ENCODE measurements around the gene RERE. TPM values are rescaled to one million over a fixed set of nuclear protein-coding genes. Genes with fewer than 3 reads are reported as not detected.
"Not testable (repeated sequence)": the region's sequence is repeated elsewhere in the genome, so short reads cannot be mapped to it uniquely, and the experiment has no call there.

Gene RERE
- polyA plus RNA-seq, 10 donors = 61.7 to 94.3 (median 77.6) TPM

DNA sequence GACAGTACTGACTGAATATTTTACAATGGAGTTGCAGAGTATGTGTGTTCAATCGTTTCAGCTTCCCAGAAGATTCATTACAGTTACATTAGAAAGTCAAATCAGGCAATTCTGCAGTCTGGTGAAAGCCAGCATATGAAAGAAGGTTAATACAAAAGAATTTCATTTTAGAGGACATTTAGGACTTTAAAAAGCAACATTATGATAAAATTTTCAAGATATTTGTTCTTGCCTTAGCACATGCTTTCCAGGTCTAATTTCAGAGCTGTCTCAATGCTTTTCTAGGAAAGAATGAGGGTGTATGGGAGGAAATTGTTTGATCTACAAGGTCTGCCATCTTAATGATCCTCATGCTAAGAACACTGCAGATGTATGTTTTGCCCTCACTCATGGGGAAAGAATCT is 63.2 kb downstream of the RERE start:
- DNase-seq = no peak

DNA sequence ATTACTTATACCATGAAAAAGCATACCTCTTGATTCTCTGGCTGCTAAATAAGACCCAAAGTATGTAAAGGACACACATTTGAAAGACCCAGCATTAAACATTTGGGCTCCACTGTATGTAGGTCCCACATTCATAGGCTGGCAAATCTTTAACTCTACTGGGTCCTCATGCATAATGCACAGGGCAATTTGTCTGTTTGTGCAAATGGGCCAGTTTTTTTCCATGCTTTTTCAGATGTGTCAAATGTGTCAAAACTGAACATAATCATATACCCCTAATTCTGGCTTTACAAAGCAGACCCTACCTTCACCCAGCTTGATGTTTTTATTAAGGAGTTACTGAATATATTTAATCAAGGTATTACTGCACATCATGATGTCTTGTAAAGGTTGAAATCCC is 63.7 kb downstream of the RERE start:
- no peak for DNase-seq

DNA sequence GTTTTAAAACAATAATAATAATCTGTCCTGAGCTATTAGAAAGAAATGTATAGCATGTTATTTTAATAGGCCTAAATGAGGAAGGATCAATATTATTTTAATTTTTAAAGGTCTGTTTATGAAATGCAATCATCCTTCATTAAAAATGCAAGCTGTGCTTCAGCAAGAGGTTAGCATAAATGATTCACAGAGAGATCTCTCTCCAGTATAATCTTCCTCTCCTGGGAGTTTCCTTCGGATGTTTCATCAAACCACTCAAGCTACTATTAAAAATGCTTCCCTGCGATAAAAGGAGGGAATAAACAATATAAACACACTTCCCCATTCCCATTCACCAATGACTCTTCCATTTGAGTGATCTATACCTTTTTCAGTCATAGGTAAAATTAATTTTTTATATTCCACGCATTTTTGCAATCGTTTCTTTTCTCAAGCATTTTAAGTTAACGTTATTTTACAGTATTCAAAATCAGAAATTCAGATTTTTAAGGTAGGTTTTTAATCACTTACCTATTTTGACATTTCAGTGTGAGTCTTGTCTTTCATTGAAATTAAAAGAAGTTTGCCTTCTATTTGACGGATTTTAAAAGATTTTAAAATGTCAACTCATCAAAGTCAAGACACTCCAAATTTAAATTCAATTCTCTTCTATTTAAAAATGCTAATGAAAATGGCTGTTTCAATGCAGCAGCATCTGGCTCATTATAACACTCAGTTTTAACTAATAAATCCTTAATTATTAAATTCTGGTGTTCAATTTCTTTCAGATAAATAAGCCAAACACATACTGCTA is 64.3 kb downstream of the RERE start:
- DNase-seq = no peak

DNA sequence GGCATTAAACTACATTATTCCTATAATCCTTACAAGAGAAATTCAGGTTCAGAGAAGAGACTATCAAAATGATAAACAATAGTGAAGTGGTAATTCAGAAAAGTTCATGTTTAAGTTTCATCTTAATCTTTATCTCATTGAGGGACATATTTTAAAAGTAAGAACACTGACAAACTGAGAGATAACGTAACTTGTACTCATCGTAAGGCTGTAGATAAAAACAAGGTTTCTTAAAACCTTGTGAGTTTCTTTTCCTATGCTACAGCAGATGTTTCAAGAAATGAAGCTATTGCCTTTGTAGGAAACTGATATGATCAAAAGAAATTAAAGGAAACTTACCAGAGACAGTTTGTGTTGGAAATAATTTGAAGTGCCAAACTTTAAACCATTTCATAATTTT is 65.0 kb downstream of the RERE start:
- no peak for DNase-seq

DNA sequence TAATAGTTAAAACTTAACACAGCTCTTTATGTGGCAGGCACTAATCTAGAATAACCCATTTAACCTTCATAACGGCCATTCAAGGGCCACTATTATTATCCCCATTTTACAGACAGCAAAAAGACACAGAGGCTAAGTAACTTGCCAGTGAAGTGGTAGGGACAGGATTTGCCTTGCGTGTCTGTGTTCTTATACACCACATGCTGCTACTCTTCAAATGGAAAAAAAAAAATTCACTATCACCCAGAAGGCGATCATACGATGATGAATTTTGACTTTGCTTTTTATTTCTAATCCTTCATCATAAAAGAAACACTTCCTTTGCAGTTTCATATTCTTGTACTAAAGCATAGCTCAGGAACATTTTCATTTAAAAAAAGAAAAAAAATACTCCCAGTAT is 65.5 kb downstream of the RERE start:
- DNase-seq = no peak

DNA sequence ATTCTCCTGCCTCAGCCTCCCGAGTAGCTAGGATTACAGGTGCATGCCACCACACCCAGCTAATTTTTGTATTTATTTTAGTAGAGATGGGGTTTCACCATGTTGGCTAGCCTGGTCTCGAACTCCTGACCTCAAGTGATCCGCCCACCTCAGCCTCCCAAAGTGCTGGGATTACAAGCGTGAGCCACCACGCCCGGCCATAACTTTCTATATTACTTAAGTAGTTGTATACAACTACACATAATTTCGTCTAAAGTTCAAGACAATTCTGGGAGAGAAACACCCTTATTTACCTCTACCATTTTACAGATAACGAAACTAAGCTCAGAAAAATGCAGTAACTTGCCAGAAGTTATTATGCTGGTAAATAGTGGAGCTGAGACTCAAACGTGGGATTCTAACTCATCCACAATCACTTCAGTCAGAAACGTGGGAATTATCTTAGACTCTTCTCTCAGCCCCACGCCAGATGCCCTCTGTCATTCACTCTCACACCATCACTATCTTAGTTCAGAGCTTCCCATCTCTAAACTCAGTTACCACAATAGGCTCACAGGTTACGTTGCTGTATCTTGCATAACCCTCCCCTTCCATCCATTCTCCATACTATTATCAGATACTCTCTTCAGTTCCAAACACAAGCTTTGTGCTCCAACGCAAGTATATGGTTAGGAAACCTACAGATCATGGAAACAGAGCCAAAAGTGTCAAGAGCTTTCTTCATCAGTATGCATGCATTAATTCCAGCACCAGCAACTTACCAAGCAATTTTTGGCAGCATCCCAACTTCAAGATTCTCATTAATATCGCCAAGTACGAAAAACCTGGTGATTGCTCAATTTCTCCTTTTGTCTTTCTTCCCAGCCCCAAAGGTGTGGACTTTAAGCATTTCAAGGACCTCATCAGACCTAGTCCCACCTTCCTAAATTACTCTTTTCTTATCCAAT is 69.3 kb downstream of the RERE start:
- DNase-seq = no peak

DNA sequence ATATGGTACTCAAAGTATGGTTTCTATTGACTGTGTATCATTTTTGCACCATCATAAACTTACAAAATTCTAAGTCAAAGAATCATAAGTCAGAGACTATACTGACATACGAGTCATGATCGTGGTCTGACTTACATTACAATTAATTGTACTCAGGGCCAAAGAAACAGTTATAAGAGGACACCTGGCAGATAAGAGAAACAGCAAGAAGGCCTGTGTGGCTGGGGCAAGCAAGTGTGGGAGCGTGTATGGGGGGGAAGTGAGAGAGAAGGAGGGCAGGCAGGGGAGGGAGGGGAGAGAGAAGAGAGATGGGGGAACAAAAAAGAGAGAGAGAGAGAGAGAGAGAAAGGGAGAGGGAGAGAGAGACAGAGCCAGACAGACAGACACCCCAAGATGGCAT is 70.9 kb downstream of the RERE start:
- no peak for DNase-seq

DNA sequence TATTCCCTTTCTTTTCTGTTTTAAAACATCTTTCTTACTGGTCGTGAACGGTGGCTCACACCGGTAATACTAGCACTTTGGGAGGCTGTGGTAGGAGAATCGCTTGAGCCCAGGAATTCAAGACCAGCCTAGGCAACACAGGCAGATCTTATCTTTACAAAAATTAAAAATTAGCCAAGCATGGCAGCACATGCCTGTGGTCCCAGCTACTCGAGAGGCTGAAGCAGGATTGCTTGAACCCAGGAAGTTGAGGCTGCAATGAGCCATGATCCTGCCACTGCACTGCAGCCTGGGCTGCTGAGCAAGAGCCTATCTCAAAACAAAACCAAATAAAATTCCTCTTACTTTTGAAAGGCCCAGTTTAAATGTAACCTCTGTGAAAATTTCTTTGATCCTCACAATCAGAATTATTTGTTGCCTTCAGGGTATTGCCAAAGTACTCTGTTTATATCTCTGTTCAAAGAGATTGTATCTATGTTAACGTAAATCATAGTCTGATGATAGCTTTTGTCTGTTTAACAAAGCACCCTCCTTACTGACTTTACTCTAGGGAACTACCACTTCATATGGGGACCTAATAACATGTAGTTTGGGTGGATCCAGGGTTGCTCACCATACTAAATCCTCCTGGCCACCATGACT is 71.6 kb downstream of the RERE start:
- DNase-seq = no peak

DNA sequence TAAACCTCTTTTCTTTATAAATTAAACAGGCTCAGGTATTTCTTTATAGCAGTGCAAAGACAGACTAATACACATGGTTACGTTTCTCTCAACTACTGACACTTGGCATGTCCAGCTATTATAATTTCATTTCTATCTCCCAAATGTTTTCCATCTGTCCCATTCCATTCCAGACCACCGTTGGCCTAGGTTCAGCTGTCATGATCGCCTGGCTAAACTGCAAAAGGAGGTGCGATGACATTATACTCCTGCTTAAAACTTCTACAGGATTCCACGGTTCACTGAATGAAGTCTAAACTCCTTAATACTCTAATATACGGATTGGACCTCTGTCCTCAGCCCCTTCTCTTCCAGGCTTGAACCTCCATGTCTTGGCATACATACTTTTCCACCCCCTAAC is 72.1 kb downstream of the RERE start:
- no peak for DNase-seq

DNA sequence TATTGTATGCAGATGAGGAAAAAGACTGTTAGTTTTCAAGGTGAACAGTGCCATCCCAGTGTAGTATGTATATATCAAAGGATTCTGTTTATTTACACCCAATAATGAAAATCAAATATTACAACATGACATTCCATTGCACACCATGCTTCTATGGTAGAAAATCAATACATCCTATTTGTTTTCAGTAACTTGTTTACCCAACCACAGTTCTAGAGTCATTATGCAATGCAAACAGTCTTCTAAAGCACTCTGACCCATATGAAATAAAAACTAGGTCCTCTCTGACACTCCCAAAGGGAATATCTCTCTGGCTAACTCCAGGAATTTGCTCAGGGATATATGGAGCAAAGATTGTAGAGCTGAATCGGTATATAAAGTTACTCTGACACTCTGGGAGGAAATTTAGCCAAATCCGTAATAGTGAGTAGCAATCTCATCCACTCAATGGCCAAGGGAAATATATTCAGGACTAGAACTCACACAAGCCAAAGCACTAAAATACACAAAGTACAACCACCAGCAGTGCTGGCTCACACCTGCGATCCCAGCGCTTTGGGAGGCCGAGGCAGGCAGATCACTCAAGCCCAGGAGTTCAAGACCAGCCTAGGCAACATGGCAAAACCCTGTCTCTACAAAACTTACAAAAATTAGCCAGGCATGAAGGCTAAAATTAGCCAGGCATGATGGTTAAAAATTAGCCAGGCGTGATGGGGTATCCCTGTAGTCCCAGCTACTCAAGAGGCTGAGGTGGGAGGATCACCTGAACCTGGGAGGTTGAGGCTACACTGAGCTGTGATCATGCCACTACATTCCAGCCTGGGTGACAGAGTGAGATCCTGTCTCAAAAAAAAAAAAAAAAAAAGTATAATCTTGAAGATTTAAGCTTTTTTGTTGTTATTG is 75.2 kb downstream of the RERE start:
- no peak for DNase-seq

DNA sequence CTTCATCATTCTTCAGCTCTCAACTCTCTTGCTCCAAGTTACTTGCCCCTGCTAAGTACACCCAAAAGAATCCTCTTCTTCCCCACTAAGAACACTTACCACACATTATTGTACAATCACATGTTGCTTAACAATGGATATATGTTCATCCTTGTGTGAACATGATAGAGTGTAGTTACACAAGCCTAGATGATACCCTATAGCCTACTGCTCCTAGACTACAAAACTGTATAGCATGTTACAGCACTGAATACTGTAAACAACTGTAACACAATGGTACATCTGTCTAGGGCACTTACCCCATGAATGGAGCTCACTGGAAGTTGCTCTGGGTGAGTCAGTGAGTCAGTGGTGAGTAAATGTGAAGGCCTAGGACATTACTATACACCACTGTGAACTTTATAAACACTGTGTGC is 77.4 kb downstream of the RERE start:
- DNase-seq = no peak

DNA sequence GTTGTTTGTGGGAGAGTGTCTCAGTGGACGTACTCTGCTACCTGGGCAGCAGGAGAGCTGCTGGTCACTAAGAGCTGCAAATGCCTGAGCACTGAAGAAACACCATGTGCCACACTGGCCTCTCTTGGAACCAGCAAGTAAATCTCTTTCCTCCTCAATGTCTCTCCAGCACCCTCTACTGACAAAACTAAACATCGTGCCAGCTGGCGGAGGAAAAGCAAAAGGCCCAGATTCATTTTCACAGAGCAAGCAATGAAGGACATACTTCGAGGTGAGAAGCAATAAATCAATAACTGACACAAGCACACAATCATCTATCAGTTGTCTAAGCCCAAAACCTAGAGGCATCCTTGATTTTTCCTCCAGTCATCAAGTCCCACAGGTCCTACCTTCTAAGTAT is 78.1 kb downstream of the RERE start:
- no peak for DNase-seq

DNA sequence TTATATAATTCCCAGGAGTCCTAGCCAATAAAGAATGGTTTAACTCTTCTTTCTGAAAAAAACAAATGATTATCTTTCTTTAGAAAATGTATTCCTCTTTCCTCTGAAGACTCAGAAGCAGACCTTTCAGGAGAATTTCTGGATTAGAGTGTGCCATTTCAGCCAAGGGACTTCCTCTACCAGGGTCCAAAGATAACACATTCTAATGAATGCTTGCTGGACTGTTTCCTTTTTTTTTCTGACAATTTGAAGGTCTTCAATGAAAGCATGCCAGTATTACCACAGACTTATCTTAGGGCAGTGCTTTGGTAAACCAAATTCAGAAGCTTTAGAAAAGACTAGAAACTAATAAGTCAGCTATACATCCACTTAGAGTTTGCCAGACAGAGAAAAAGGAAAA is 80.5 kb downstream of the RERE start:
- DNase-seq = no peak

DNA sequence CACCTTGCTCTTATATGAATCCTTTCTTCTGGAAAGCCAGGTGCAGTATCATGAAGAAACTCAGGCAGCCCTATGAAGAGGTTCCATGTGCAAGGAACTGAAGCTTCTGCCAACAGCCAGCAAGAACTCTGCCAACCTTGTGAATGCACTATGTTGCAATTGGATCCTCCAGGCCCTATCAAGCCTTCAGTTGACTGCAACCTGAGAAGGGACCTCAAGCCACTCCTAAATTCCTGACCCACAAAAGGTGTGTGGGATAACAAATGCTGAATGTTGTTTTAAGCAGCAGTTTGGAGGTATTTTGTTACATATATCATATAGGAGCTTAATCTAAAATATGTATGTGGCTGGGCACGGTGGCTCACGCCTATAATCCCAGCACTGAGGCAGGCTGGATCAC is 84.0 kb downstream of the RERE start:
- peak in 1 of 3 donors; percentile 27 for DNase-seq

DNA sequence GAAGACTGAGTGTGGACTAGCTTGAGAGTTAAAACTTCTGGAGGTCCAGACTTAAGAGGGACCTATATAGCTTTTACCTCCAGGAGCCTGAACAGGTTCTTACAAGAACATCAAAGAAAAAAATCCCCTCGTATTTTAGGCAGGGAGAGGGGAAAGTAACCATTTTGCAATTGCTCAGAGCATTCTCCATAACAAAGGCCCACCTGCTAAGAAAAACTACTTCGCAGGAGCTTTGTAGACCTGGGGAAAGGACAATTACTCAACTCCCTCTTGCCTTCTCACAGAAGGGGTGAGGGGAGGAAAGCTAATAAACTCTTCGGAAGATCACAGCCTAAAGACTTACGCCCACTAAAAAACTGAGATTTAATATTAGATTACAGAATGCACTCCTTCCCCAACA is 86.3 kb downstream of the RERE start:
- no peak for DNase-seq

DNA sequence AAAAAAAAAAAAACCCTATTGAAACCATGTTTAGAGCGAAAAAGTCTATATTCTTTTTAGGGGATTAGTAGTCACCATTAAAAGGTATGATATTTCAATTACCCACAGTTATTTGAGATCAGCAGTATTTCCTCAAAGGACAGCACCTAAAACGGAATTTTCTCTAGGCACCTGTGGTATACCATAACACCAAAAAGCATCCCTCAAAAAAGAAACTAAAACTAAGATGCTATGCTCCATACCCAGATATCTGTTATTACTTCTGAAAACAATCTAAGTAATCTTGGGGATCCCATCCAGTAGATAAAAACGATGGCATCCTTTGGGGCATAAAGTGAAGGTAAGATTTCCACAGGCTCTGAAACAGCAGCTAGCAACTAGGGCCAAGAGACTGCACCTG is 89.0 kb downstream of the RERE start:
- DNase-seq = no peak

DNA sequence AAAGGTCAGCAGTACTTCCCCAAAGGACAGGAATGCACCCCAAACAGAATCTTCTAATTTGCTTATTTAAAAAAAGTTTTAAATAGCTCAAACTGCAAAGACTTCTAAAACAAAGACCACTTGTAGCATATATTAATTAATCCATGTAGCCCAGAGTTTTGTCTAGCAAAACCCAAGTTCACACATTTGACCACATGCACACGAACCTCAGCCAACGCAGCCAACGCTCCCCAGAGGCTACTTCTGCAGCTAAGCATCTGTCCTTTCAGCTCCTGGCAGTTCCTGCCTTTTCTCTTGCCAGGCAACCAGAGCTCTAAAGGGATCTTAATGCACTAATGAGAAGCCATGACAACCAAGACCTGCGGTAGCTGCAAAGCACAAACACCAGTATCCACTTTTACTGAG is 89.6 kb downstream of the RERE start:
- peak; percentile 55 to 84 (median 55) for DNase-seq

DNA sequence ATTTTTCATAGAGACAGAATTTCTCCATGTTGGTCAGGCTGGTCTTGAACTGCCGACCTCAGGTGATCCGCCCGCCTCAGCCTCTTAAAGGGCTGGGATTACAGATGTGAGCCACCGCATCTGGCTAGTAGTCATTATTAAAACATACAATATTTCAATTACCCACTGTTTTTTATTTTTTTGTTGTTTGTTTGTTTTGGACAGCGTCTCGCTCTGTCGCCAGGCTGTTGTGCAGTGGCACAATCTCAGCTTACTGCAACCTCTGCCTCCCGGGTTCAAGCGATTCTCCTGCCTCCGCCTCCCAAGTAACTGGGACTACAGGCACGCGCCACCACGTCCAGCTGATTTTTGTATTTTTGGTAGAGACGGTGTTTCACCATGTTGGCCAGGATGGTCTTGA is 90.1 kb downstream of the RERE start:
- not testable (repeated sequence) for DNase-seq

DNA sequence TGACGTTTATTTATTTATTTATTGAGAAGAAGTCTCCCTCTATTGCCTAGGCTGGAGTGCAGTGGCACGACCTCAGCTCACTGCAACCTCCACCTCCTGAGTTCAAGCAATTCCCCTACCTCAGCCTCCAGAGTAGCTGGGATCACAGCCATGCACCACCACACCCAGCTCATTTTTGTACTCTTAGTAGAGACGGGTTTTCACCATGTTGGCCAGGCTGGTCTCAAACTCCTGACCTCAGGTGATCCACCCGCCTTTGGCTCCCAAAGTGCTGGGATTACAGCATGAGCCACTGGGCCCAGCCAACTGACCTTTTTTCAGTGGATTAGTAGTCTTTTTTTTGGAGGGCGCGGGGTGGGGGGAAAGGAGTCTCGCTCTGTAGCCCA is 90.6 kb downstream of the RERE start:
- not testable (repeated sequence) for DNase-seq

DNA sequence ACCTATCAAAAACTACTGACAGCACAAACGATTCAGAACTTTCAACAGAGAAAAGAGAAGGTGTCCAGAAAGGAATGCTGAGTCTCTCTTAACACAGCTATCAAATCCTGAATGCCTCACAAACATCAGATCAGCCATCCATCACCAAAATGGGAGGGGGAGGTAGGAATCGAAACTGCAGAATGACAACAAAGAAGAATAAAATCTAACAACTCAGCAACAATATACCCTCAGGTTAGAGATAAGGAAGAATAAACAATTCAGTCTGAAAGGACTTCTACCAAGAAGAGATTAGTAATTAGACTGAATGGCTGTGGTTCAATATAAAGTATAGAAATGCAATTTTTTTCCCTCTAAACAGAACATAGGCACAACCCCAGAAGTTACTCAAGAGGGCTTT is 94.4 kb downstream of the RERE start:
- DNase-seq = no peak

DNA sequence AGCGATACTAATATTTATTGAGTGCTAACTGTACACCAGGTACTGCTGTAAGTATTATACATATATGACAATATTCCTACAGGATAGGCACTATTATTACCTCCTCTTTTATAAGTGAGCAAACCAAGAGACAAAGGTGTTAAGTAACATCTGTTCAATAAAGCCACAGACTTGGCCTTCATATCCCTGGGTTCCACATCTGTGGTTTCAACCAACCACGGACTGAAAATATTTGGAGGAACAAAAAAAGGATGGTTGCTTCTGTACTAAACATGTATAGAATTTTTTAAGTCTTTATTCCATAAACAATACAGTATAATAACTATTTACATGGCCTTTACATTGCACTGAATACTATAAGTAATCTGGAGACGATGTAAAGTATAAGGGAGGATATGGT is 95.1 kb downstream of the RERE start:
- DNase-seq = no peak

Data from muscle of back (tissue), 11 donors.